ENCODE results near the gene SPDEF.

GRCh38 chr6:34555007-34555322 lies 1.2 kb downstream of the SPDEF start:
- TF ChIP-seq POLR2A (IDR thresholded peaks at IDR 0.05): no peak
- TF ChIP-seq, protein P1, sequence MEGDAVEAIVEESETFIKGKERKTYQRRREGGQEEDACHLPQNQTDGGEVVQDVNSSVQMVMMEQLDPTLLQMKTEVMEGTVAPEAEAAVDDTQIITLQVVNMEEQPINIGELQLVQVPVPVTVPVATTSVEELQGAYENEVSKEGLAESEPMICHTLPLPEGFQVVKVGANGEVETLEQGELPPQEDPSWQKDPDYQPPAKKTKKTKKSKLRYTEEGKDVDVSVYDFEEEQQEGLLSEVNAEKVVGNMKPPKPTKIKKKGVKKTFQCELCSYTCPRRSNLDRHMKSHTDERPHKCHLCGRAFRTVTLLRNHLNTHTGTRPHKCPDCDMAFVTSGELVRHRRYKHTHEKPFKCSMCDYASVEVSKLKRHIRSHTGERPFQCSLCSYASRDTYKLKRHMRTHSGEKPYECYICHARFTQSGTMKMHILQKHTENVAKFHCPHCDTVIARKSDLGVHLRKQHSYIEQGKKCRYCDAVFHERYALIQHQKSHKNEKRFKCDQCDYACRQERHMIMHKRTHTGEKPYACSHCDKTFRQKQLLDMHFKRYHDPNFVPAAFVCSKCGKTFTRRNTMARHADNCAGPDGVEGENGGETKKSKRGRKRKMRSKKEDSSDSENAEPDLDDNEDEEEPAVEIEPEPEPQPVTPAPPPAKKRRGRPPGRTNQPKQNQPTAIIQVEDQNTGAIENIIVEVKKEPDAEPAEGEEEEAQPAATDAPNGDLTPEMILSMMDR (IDR thresholded peaks at IDR 0.05): no peak

Measured in vagina (tissue), 2 donors.